B cell (primary cell): Measurements from ENCODE around the gene EPM2AIP1. TPM values are rescaled to one million over a fixed set of nuclear protein-coding genes. Genes with fewer than 3 reads are reported as not detected.

ENCODE experiments used
- ATAC-seq: fragments of 200-7000 bp; cut with Tn5 transposase; one replicate; pipeline ENCODE4 v1.10.0; 2021; ENCODE audit warnings: low read depth, mild to moderate bottlenecking, moderate number of reproducible peaks, moderate library complexity
- CTCF ChIA-PET: fragments of 350-600 bp; sonication (Branson Sonifier 250); formaldehyde crosslinking; loops from one replicate; lab custom pipeline; 2021; ENCODE audit warnings: antibody characterized with exemption, inconsistent platforms; lab: Charles Lee
- POLR2A ChIA-PET: fragments of 350-600 bp; sonication (Branson Sonifier 250); formaldehyde crosslinking; loops from one replicate; lab custom pipeline; 2021; ENCODE audit warnings: antibody characterized with exemption; lab: Charles Lee
- DNase-seq: peaks from one replicate; pipeline ENCODE4 v3.0.0; 2013
- H2AFZ ChIP-seq: 2 replicates; pipeline ENCODE4 v1.6.1; 2012; ENCODE audit warnings: mild to moderate bottlenecking, low read depth, low read length; ENCODE audit not compliant: insufficient read depth, poor library complexity, severe bottlenecking
- H3K27ac ChIP-seq, 2 donors: 1 replicate in 1 of 2; 2 replicates in 1 of 2; pipeline ENCODE4 v1.5.1; 2012 to 2013; ENCODE audit warnings: low read length in 2 of 2, mild to moderate bottlenecking in 2 of 2, moderate library complexity in 1 of 2
- H3K27me3 ChIP-seq, 4 experiments: fragments of 200-600 bp in 1 of 4; sonication (generic) in 1 of 4; replicated peaks in 1 of 4; 1 replicate in 2 of 4; 2 replicates in 2 of 4; pipeline versions ENCODE4 v1.6.1 to v1.7.0; 2013 to 2016; ENCODE audit warnings: low read length in 3 of 4, mild to moderate bottlenecking in 2 of 4, mixed read lengths in 1 of 4, moderate library complexity in 1 of 4; ENCODE audit not compliant: insufficient read depth in 4 of 4, control insufficient read depth in 3 of 4; ENCODE audit errors: control extremely low read depth in 1 of 4
- H3K36me3 ChIP-seq, 2 experiments: replicated peaks in 1 of 2; 1 replicate in 1 of 2; 2 replicates in 1 of 2; pipeline versions ENCODE4 v1.6.1 to v1.7.1; 2013; ENCODE audit warnings: low read length in 1 of 2; ENCODE audit not compliant: insufficient read depth in 2 of 2, control insufficient read depth in 1 of 2; ENCODE audit errors: control extremely low read depth in 1 of 2, extremely low read depth in 1 of 2
- H3K4me1 ChIP-seq, 2 donors: fragments of 200-600 bp in 1 of 2; sonication (generic) in 1 of 2; 1 replicate in 1 of 2; 2 replicates in 1 of 2; pipeline versions ENCODE4 v1.5.1 to v1.6.1; 2013 to 2017; ENCODE audit warnings: low read length in 2 of 2; ENCODE audit not compliant: control insufficient read depth in 2 of 2, insufficient read depth in 2 of 2
- H3K4me2 ChIP-seq: replicated peaks from 2 replicates; pipeline ENCODE3; 2012; ENCODE audit warnings: mild to moderate bottlenecking, low read depth, low read length; ENCODE audit not compliant: poor library complexity, severe bottlenecking
- H3K4me3 ChIP-seq, 5 experiments: fragments of 200-600 bp in 1 of 5; sonication (generic) in 1 of 5; 1 replicate in 3 of 5; 2 replicates in 2 of 5; pipeline versions ENCODE4 v1.5.1 to v1.7.0; 2011 to 2016; ENCODE audit warnings: low read length in 4 of 5, mild to moderate bottlenecking in 4 of 5, low read depth in 2 of 5, control low read depth in 1 of 5, moderate library complexity in 1 of 5; ENCODE audit not compliant: insufficient read depth in 1 of 5; ENCODE audit errors: control extremely low read depth in 1 of 5, extremely low read depth in 1 of 5
- H3K79me2 ChIP-seq: fragments of 200-600 bp; sonication (generic); one replicate; pipeline ENCODE4 v1.6.0; 2016; ENCODE audit warnings: low read length; ENCODE audit not compliant: control insufficient read depth, insufficient read depth
- H3K9ac ChIP-seq: fragments of 200-600 bp; sonication (generic); 2 replicates; pipeline ENCODE4 v1.6.1; 2017; ENCODE audit warnings: mild to moderate bottlenecking, low read length, moderate library complexity
- H3K9me3 ChIP-seq, 3 donors: one replicate each; pipeline versions ENCODE4 v1.6.1 to v1.7.1; 2013; ENCODE audit warnings: low read length in 2 of 3; ENCODE audit not compliant: control insufficient read depth in 2 of 3, insufficient read depth in 1 of 3; ENCODE audit errors: control extremely low read depth in 1 of 3
- H4K20me1 ChIP-seq: 2 replicates; pipeline ENCODE4 v1.6.0; 2012; ENCODE audit warnings: mild to moderate bottlenecking, low read length; ENCODE audit not compliant: insufficient read depth, control insufficient read depth, poor library complexity, severe bottlenecking
- H3K27ac Mint-ChIP-seq: one replicate; pipeline ENCODE4 v1.8.0; 2021; ENCODE audit warnings: mixed read lengths
- H3K27me3 Mint-ChIP-seq: one replicate; pipeline ENCODE4 v1.8.0; 2021; ENCODE audit warnings: mixed read lengths
- H3K4me1 Mint-ChIP-seq: one replicate; pipeline ENCODE4 v1.8.0; 2021; ENCODE audit warnings: mixed read lengths
- H3K4me3 Mint-ChIP-seq: one replicate; pipeline ENCODE4 v1.8.0; 2021; ENCODE audit warnings: mixed read lengths
- H3K9me3 Mint-ChIP-seq: one replicate; pipeline ENCODE4 v1.8.0; 2022; ENCODE audit warnings: mixed read lengths; ENCODE audit not compliant: insufficient read depth
- CTCF ChIP-seq: fragments of 200-600 bp; IDR thresholded peaks from one replicate; pipeline ENCODE4 v1.8.0; 2022; ENCODE audit warnings: antibody characterized with exemption, mild to moderate bottlenecking
- EZH2 ChIP-seq: IDR thresholded peaks from 2 replicates; pipeline ENCODE4 v1.6.1; 2012; ENCODE audit warnings: borderline replicate concordance, low read depth, mild to moderate bottlenecking, moderate library complexity, low read length; ENCODE audit not compliant: insufficient read depth, poor library complexity, severe bottlenecking
- WGBS: methylation state at CpG from one replicate; pipeline ENCODE4 v1.1.5; 2013; ENCODE audit warnings: missing lambda C conversion rate; ENCODE audit not compliant: insufficient coverage; 5-methylcytosine and 5-hydroxymethylcytosine counted together
- intact Hi-C: fragments of 100-400 bp; cut with micrococcal nuclease; formaldehyde crosslinking; loops from one replicate; pipeline ENCODE4 v1.10.0; 2022
- polyA plus RNA-seq: library from polyadenylated mRNA; depleted of rRNA; stranded (reverse); fragments of >200 nt; gene quantifications from 2 replicates; pipeline ENCODE4 v1.2.3, GENCODE V29; 2012
- total RNA-seq, 2 donors: library from RNA; stranded (reverse); fragments of 120-200 nt in 1 of 2; gene quantifications; 1 replicate in 1 of 2; 2 replicates in 1 of 2; pipeline versions ENCODE4 v1.2.3 to v1.2.4, GENCODE V29; 2013 to 2022

The EPM2AIP1 gene
- total and polyA plus RNA-seq, 2 donors (not counting 1 experiment from before 2014, with no cell fraction given), result 13.5 to 42.4 TPM

DNA sequence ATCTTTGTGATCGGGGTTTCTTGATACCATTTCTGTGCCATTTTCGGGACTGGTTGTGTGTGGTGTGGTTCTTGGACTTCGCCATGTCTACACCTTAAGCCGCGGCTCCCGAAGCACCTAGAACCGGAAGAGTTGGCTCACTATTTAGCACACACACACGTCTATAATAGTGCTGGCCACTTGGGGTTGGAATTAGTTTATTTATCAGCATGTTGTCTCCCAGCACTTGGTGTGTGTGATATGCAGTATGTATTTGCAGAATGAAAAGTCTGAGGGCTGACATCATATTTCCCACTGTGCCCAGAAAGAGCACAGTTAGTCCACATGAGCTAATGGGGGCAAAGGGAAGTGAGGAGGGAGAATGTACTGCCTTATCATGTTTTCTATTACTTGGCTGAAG, 24.0 kb upstream of the EPM2AIP1 start:
- Histone ChIP-seq H3K4me1 (no peaks in the 10 kb centered on the region), H3K9ac (no peak overlapping the region), H3K79me2 (no peaks in the 10 kb centered on the region), H3K27me3 (no peaks in the 10 kb centered on the region), H3K27ac (no peak overlapping the region), H3K4me3 (no peak overlapping the region), H4K20me1 (no peaks in the 10 kb centered on the region), H3K4me2 (no peak overlapping the region), H2AFZ (no peak overlapping the region), H3K36me3 (peaks cover 26 to 77% of the 10 kb centered on the region in 2 experiments), H3K9me3 (no peaks in the 10 kb centered on the region)
- ATAC-seq (no peak), DNase-seq (no peak)
- no peaks in the 10 kb centered on the region for H3K4me1 Mint-ChIP-seq
- CTCF ChIA-PET, result no interaction called here
- no peaks in the 10 kb centered on the region for H3K27me3 Mint-ChIP-seq
- no CpG with 5 or more reads among the region's 8 CpGs for WGBS
- H3K4me3 Mint-ChIP-seq, result no peak overlapping the region
- intact Hi-C loops, result no loop called here
- H3K9me3 Mint-ChIP-seq, result no peaks in the 10 kb centered on the region
- POLR2A ChIA-PET, result no interaction called here
- TF ChIP-seq CTCF, result no peak
- no peak for TF ChIP-seq EZH2
- H3K27ac Mint-ChIP-seq, result no peak overlapping the region

DNA sequence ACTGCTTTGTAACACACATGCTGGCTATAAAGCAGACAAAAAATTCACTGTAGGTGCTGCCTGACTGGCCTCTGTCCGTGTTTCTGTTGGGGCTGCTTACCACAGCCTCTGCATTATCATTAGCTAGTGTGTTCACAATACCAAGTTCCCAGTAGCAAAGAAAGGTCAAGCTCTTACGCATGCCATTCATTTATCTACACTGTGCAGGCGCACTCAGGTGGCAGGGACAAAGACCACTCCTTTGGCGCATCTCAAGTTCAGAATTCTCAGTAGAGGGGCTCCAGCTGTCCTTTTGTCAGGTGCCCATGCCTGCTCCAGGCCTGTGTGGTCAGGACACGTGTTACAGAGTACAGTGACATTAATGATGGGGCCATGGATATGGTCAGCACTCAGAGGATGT, 22.7 kb upstream of the EPM2AIP1 start:
- Histone ChIP-seq H3K9me3 (no peaks in the 10 kb centered on the region), H2AFZ (no peak overlapping the region), H3K27ac (no peak overlapping the region), H3K36me3 (peaks cover 23 to 74% of the 10 kb centered on the region in 2 experiments), H3K4me2 (no peak overlapping the region), H4K20me1 (no peaks in the 10 kb centered on the region), H3K9ac (no peak overlapping the region), H3K27me3 (no peaks in the 10 kb centered on the region), H3K4me1 (no peaks in the 10 kb centered on the region), H3K4me3 (no peak overlapping the region), H3K79me2 (no peaks in the 10 kb centered on the region)
- Mint-ChIP-seq H3K27ac (no peak overlapping the region), H3K9me3 (no peaks in the 10 kb centered on the region), H3K27me3 (no peaks in the 10 kb centered on the region), H3K4me1 (no peaks in the 10 kb centered on the region), H3K4me3 (no peak overlapping the region)
- no peak for ATAC-seq
- TF ChIP-seq EZH2 (no peak), CTCF (no peak)
- 100% methylated on average over 4 of the region's 5 CpGs for WGBS
- ChIA-PET CTCF (no interaction called here), POLR2A (interaction anchor here (1.3 kb wide), 1 partner anchor 22 kb away, joined by 4 read pairs; the partner anchor contains the start of genes EPM2AIP1 and MLH1)
- DNase-seq, result no peak
- intact Hi-C loops, result no loop called here
